ENCODE results near the gene GLB1L3.
"Not testable (repeated sequence)": the region's sequence is repeated elsewhere in the genome, so short reads cannot be mapped to it uniquely, and the experiment has no call there.

GLB1L3 gene

DNA sequence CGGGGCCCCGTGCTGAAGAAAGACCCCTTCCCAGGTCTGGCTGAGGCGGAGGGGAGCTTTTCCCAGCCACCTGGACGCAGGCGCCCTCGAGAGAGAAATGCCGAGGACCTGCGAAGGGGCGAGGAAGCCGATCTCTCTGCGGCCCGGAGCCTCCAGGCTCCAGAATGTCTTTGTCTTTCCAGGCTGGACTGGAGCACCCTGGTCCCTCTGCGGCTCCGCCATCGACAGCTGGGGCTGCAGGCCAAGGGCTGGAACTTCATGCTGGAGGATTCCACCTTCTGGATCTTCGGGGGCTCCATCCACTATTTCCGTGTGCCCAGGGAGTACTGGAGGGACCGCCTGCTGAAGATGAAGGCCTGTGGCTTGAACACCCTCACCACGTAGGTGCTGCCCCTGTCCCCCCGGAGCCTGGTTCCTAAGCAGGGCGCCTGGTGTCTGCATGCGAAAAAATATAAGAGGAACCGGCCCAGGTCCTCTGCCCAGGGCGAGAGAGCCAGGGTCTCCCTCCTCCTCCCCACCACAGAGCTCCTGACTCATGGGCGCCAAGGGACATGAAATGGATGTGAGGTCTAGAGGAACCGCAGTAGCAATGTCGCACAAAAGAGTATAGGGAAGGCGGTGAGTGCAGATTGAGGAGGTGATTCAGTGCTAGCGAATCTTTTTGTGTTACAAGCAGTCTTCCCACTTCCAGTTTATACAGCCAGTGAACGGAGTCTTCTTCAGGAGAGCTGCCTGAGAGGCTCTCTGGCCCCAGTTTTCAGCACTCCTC, 66.6 kb downstream of the GLB1L3 start:
- no peak for DNase-seq (ENCODE audit: low read depth in 4 of 4, low spot score in 1 of 4)

DNA sequence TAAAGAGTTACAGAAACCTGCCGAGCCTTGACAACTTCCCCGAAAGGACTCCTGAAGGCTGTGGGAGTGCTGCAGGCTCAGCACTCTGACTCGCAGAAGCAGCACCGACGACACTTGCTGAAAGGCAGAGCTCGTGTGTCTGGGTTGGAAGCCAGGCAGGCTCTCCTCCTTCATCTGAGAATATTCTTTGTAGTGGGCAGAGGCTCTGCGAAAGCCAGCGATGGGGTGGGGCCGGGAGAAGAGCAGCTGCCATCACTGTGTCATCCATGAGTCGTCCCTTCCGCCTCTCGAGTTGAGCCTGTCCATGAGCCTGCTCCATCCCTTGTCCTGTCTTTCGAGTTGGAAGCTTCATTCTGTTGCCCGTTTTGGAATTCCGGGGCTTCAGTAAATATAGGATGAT, 67.5 kb downstream of the GLB1L3 start:
- no peak for DNase-seq (ENCODE audit: low read depth in 4 of 4, low spot score in 1 of 4)

DNA sequence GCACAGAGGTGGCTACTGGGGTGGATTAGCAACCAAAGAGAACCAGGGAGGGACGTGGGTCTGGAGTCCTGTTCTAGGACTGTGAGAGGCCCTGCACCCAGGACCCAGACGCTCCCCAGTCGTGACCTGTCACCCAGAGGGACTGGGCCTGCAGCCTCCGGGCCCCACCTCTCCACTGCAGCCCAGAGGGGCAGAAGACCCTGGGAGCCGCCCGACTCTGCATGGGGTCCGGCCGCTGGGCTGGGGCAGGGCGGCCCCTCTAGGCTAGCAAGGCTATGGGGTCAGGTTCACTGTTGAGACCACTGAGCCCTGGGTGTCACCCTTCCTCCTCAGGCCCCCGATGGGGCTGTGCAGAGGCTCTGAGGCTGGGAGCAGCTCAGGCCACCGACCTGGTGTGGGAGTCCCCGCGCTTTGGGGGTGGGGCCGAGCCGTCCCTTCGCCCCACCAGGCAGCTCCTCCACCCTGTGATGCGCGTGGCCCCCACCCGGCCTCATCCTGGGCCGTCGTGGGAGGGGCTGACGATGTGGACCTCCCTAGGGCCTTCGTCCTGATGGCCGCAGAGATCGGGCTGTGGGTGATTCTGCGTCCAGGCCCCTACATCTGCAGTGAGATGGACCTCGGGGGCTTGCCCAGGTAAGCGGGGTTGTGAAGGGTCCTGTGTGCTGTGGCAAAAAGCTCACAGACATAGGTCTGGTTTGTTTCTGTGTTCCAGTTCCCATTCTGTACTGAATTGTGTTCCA, 68.5 kb downstream of the GLB1L3 start:
- not testable (repeated sequence) for DNase-seq (ENCODE audit: low read depth in 4 of 4, low spot score in 1 of 4)

DNA sequence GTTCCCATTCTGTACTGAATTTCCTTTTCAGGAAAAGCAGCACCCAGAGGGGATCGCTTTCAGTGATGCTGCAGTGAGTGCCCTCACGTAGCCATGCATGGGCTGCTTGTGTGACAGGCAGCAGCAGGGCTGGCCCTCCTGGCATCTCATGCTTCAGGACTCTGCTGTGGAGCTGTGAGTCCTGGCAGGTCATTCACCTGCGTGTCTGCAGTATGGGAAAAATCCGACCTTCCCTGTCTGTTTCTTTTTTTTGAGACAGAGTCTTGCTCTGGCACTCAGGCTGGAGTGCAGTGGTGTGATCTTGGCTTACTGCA, 69.0 kb downstream of the GLB1L3 start:
- no peak for DNase-seq (ENCODE audit: low read depth in 4 of 4, low spot score in 1 of 4)

DNA sequence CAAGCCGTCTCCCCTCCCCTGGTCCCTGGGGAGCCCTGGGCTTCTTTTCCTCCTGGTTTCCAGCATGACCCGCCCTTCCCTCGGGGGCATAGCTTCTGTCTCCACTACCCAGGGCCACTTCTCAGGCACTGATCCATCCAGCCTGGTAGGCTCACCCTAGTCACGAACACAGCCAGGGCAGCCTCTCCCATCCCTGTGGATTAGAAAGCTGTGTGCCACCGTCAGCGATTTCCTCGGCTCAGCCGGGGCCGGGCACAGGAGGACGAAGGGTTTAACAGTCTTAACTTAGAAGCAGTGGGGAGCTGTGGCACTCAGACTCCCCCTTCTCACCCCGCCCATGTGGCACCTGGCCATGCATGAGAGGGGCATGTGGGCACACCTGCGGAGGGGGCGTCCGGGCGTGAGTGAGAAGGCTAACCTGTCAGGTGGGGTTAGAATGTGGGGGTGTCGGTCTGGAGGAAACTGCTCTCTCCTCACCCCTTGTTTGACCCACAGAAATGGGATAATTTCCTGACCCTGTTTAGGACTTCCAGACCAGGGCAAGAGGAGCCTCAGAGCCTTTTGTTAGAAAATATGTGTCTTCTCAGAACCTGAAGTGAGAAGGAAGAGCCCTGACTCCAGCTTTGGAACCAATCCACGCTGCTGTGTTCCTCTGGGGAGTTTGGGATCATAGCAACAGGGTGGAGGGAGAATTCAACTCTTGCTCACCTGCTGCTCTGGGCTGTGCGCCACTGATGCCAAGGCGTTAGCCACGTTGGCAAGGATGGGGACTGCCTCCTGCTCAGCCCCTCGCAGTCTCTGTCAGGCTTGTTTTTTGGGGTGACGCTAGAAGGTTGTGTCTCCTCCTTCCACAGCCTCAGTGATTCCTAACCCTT, 70.2 kb downstream of the GLB1L3 start:
- DNase-seq (ENCODE audit: low read depth in 4 of 4, low spot score in 1 of 4), result no peak

DNA sequence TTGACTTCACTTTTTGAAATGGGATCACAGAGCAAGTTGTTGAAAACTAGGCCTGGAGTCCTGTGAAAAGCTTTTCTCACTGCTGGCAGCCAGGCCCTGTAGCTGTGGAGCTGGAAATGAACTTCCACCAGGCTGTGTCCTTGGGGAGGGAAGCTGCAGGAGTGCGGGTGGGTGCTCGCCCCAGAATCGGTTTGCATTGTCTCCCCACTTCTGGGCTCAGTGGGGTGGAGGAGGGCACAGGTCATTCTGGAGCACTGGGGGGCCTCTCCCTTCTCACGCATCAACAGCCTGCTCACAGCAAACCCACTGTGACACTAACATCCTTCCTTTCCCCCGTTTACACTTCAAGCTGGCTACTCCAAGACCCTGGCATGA, 70.8 kb downstream of the GLB1L3 start:
- DNase-seq (ENCODE audit: low read depth in 4 of 4, low spot score in 1 of 4), result no peak

DNA sequence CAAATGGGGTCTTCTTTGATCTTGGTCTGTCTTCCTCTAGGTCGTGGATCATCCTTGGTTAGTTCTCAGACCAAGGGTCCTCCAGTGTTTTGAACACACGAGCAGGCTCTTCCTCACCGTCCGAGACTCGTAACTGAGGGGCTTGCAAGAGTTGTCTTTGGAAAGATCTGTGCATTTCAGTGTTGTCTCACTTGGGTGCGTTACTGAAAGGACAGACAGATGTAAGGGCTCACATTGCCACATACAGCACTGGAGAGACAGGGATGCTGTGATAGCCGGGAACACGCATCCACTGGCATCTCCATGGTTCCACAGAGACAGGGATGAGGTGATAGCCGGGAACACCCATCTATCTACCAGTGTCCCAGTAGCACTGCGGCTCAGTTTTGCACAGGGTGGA, 71.3 kb downstream of the GLB1L3 start:
- DNase-seq (ENCODE audit: low read depth in 4 of 4, low spot score in 1 of 4), result no peak

DNA sequence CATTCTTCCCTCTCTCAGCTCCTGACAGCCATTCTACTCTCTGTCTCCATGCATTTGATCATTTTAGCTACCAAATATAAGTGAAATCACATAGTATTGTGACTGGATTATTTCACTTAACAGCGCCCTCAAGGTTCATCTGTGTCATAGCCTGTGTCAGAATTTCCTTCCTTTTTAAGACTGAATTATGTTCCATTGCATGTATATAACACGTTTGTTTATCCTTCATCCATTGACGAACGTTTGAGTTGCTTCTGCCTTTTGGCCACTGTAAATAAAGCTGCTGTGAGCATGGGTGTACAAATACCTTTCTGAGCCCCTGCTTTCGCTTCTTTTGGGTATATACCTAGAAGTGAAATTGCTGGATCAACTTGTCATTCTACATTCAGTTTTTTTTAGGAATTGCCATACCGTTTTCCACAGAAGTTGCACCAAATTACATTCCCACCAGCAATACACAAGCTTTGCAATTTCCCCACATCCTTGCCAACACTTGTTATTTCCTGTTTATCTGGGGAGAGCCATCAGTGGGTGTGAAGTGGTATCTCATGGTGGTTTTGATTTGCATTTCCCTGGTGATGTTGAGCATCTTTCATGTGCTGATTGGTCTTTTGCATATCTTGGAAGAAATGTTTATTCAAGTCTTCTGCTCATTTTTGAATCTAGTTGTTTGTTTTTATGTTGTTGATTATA, 73.1 kb downstream of the GLB1L3 start:
- no peak for DNase-seq (ENCODE audit: low read depth in 4 of 4, low spot score in 1 of 4)

DNA sequence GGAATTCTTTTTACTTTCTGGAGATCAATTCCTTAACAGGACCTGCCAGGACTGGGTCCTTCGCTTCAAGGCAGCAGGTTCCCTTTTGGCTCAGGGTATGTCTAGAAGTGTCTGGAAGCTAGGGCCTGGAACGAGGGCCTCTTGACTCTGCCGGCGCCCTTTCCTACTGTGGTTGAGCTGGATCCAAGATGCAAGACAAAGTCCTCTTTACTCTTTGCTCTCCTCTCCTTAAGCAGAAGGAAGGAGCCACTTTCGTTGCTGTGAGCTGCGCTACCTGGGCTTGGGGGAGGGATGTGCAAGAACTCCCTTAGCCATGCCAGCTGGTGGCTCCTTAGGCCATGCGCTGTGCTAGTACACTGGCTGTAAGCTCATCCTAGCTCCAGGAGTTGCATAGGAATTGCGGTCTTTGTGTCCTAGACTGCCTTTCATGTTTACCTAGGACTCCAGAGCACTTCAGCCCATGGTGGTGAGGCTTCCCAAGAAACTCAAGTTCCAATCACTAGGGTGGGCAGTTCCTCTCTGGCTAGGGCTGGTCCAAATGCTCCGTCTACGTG, 73.7 kb downstream of the GLB1L3 start:
- no peak for DNase-seq (ENCODE audit: low read depth in 4 of 4, low spot score in 1 of 4)

DNA sequence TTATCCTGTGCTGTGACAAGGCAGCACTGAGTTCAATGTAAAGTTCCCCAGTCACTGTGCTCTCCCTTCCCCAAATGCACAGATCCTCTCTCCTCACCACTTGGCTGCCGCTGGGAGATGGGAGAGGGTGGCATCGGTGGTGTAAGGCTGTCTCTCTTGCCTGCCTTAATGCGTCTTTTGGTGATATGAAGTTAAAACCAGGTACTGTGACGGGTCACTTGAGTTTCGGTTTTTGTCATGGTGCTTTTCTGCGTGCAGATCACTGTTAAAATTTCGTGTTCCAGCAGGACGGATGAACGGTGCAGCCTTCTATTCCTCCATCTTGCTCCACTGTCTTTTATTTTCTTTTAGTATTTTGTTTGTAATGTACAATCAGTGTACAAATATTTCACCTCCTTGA, 74.2 kb downstream of the GLB1L3 start:
- DNase-seq (ENCODE audit: low read depth in 4 of 4, low spot score in 1 of 4), result no peak

DNA sequence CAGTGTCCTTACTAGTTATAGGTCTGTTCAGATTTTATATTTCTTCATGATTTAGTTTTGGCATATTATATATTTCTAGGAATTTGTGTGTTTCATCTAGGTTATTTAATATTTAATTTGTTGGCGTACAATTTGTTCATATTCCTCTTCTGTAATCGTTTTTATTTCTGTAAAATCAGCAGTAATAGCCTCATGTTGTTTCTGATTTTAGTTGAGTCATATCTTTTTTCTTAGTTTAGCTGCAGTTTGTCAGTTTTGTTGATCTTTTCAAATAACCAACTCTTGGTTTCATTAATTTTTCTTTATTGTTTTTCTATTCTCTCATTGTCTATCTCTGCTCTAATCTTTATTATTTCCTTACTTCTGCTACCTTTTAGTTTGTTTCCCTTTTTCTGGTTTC, 75.9 kb downstream of the GLB1L3 start:
- no peak for DNase-seq (ENCODE audit: low read depth in 4 of 4, low spot score in 1 of 4)

DNA sequence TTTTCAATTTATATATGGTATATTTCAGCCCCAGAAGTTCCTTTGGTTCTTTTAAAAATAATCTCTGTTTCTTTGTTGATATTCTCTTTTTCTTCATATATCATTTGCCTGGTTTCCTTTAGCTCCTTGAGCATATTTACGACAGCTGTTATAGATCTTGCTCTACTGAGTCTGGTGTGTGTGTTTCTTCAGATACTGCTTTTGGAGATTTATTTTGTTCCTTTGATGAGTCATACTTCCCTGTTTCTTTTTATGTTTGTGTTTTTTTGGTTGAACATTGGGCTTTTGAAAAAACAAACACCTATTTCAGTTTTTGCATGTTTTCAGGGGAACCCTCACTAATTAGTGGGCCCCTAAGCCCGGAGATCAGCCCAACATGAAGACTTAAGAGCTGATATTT, 79.0 kb downstream of the GLB1L3 start:
- no peak for DNase-seq (ENCODE audit: low read depth in 4 of 4, low spot score in 1 of 4)

DNA sequence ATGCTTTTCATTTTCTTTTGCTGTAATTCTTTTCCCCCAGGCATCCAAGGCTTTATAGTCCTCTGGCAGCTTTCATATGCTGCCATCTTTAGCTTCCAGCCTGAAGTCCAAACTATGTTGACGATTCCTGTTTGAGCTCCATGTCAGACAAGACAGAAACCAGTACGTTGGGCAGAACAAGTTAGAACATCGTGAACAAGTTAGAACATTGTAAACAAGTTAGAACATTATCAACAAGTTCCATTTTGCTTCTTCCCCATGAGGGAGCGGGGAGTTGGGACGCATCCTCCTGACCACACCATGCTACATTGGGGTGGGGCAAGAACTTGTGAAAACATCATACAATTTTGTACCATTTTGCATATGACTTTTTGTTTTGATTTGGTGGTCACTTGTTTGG, 79.5 kb downstream of the GLB1L3 start:
- no peak for DNase-seq (ENCODE audit: low read depth in 4 of 4, low spot score in 1 of 4)

DNA sequence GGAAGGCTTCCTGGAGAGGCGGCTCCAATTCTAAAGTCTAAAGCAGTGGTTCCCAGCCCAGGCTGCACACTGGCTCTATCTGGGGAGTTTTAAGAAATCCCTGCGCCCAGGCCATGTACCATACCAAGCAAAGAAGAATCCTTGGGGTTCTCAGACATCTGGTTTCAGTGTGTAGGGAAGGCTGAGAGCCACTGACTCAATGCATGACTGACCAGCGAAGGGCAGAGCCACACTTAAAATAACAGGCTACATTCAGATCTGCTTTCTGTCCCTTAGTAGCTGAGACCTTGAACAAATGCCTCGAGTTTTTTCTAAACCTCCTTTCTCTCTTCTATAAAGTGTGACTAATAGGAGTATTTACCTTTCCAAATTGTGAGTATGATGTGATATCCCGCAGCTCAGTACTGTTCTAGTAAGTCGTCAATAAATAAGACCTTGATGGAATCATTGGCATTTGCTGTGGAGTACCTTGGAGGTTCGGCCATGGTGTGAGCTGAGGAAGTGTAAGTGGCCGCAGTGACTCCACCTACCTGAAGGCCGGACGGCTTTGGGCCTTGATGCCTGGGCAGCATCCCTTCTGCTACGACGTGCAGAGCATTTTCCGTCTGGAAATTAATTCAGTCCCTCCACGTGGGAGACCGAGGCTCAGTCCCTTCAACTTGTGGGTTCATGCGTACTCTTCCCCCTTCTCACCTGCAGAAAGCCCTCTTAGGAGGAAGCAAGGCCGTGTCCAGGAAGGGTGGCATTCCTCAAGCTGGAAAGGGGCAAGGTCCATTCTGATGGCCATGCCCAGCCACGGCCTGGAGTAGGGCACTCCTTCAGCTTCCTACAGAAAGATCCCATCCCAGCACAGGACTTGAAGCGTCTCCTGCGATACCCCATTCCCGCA, 80.7 kb downstream of the GLB1L3 start:
- no peak for DNase-seq (ENCODE audit: low read depth in 4 of 4, low spot score in 1 of 4)

DNA sequence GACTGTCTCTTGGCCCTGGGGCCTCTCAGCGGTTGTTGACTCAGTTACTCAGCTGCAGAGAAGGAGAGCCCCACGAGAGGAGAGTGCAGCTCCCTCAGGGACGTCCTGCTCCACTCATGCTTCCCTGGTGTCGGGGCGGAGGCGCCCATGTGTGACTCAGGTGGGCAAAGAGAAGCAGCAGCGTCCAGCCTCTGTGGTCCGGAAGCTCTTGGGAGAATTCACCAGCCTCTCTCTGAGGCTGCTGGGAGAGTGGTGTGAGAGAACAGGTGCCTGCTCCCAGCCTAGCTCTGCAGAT, 81.3 kb downstream of the GLB1L3 start:
- DNase-seq (ENCODE audit: low read depth in 4 of 4, low spot score in 1 of 4), result no peak

DNA sequence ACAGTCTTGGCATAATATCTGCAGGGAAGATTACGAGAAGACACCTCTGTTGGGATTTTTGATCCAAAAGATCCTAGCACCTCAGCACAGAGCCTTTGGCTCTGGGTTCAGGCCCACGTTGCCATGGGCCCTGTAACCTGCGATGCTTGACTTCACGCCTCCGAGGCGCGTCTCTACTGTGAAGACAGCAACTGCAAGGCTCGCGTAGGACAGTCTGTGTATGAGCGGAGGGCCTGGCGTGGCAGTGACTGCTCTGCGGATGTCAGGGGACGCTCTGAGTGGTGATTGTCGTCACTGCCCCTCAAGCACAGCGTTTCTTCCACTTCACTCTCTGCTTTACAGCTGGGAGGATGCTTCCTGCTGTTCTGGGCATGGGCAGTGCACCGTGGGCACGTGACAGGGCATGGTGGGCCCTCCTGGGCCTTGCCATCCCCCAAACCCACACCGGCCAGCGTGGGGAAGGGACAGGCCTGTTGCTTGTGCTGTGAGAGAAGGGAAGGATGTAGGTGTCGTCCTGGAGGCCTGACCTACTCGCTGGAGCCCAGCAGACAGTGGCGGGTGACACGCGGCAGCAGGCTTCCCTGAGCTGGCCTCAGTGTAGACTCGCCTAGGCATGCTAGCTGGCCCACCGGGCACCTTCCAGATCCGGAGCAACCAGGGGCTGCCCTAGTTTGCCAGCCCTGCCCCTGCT, 82.1 kb downstream of the GLB1L3 start:
- no peak for DNase-seq (ENCODE audit: low read depth in 4 of 4, low spot score in 1 of 4)

DNA sequence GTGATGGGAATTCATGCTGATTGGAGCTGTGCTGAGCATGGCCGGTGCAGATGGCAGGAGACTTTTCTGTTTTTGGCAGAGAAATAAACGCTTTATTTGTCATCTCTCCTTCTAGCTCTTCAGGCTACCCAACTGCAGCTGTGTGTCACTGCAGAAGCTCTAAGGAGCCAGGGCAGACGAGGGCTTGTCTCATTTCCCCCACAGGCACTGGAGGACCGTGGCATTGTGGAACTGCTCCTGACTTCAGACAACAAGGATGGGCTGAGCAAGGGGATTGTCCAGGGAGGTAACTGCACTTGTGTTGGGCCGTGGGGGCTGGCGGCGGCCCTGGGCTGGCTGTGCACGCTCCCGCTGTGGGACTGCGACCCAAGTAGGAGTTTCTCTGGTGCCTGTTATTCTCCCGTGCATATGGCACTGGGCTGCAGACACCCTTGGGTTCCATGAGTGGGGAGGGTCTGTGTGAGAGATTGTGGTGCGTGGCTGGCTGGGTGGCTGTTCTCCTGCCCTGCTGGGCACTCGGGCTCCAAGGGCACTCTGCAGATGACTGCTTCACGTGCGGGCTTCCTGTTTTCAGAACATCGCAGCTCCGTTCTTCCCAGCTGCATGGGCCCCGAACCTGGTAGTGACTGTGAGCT, 82.8 kb downstream of the GLB1L3 start:
- DNase-seq (ENCODE audit: low read depth in 4 of 4, low spot score in 1 of 4), result no peak

DNA sequence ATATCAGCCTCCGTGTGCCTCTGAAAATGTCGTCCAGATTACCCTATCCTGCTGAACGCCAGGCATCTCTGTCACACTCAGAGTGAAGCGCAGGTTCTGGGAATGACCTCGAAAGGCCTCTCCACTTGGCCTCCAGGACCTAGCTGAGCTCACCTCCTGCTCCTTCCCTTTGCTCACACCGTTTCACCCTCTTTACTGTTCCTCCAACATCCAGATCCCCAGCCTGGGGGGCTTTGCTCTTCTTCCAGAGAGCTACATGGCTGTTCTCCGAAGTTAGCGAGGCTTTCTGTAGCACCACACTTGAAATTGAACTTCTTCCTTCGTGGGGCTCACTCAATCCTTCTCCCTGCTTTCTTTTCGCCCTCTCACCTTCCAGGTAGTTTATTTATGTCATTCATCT, 83.5 kb downstream of the GLB1L3 start:
- no peak for DNase-seq (ENCODE audit: low read depth in 4 of 4, low spot score in 1 of 4)
